Liver (tissue), 2 donors: ENCODE data around the gene KLF3.

Experiments used
- REST ChIP-seq: IDR thresholded peaks from 2 replicates; pipeline ENCODE4 v1.6.1; 2016; ENCODE audit warnings: antibody characterized with exemption, mild to moderate bottlenecking
- TF ChIP-seq, protein P1 (sequence below): fragments of 150-350 bp; IDR thresholded peaks from 2 replicates; pipeline ENCODE4 v1.5.1; 2017; ENCODE audit warnings: improper control_type of control experiment, low read depth, low read length; ENCODE audit not compliant: missing input control
- donor health status: healthy.

GRCh38 chr4:38667085-38667893, 3.3 kb downstream of the KLF3 start:
- TF ChIP-seq, protein P1, sequence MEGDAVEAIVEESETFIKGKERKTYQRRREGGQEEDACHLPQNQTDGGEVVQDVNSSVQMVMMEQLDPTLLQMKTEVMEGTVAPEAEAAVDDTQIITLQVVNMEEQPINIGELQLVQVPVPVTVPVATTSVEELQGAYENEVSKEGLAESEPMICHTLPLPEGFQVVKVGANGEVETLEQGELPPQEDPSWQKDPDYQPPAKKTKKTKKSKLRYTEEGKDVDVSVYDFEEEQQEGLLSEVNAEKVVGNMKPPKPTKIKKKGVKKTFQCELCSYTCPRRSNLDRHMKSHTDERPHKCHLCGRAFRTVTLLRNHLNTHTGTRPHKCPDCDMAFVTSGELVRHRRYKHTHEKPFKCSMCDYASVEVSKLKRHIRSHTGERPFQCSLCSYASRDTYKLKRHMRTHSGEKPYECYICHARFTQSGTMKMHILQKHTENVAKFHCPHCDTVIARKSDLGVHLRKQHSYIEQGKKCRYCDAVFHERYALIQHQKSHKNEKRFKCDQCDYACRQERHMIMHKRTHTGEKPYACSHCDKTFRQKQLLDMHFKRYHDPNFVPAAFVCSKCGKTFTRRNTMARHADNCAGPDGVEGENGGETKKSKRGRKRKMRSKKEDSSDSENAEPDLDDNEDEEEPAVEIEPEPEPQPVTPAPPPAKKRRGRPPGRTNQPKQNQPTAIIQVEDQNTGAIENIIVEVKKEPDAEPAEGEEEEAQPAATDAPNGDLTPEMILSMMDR, result no peak
- peak; percentile 84 for TF ChIP-seq REST
